ENCODE measurements around the gene MYO1E.

DNA sequence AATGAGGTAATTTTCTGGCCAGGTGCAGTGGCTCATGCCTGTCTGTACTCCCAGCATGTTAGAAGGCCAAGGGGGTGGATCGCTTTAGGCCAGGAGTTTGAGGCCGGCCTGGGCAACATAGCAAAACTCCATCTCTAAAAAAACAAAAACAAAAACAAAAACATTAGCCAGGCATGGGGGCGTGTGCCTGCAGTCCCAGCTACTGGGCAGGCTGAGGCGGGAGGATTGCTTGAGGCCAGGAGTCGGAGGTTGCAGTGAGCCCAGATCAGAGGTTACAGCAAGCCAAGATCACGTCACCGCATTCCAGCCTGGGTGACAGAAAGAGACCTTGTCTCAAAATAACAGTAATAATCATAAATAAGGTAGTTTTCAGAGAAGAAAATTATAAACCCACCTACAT is 110.4 kb downstream of the MYO1E start:
- TF ChIP-seq POLR2A (IDR thresholded peaks at IDR 0.05) (no peak), CTCF (IDR thresholded peaks at IDR 0.05) (no peak)

All from prostate gland (tissue), 2 donors.